ENCODE data around the gene WDFY3.

WDFY3 gene

GRCh38 chr4:84726356-84726755, 240.1 kb downstream of the WDFY3 start:
- no peak for DNase-seq (ENCODE audit: extremely low spot score)
- TF ChIP-seq TARDBP (IDR thresholded peaks at IDR 0.05) (no peak), BHLHE40 (IDR thresholded peaks at IDR 0.05; ENCODE audit: borderline replicate concordance) (no peak)
- CTCF ChIA-PET = no interaction called here
- POLR2A ChIA-PET = no interaction called here

- ChIA-PET POLR2A (no interaction called here), CTCF (no interaction called here)
- no peak for TF ChIP-seq ELF4 (IDR thresholded peaks at IDR 0.05)
- TF ChIP-seq FOXK2 (IDR thresholded peaks at IDR 0.05) = no peak
- no peak for TF ChIP-seq L3MBTL2 (conservative IDR thresholded peaks at IDR 0.05)
- TF ChIP-seq ARNT (IDR thresholded peaks at IDR 0.05) = no peak
- no peak for TF ChIP-seq TARDBP (IDR thresholded peaks at IDR 0.05)
- TF ChIP-seq LEF1 (IDR thresholded peaks at IDR 0.05; ENCODE audit: borderline replicate concordance) = no peak
- TF ChIP-seq SP1 (IDR thresholded peaks at IDR 0.05) = no peak
- no peak for TF ChIP-seq ZNF384 (IDR thresholded peaks at IDR 0.05)
- TF ChIP-seq FOXA1 (IDR thresholded peaks at IDR 0.05) = no peak
- no peak for TF ChIP-seq HDGF (IDR thresholded peaks at IDR 0.05; ENCODE audit: borderline replicate concordance)
- TF ChIP-seq FOXM1 (IDR thresholded peaks at IDR 0.05; ENCODE audit: borderline replicate concordance) = no peak
- no peak for TF ChIP-seq NFRKB (IDR thresholded peaks at IDR 0.05)
- no peak for TF ChIP-seq SUZ12 (IDR thresholded peaks at IDR 0.05)
- no peak for TF ChIP-seq BHLHE40 (IDR thresholded peaks at IDR 0.05; ENCODE audit: borderline replicate concordance)
- no peak for TF ChIP-seq CTBP1 (IDR thresholded peaks at IDR 0.05; ENCODE audit: borderline replicate concordance)
- TF ChIP-seq PKNOX1 (IDR thresholded peaks at IDR 0.05) = no peak
- DNase-seq (ENCODE audit: extremely low spot score) = no peak
Measured at GRCh38 chr4:84722720-84723119, 243.8 kb downstream of the WDFY3 start.

GRCh38 chr4:84719115-84719514, 247.4 kb downstream of the WDFY3 start:
- TF ChIP-seq BHLHE40 (IDR thresholded peaks at IDR 0.05; ENCODE audit: borderline replicate concordance) (no peak), CTBP1 (IDR thresholded peaks at IDR 0.05; ENCODE audit: borderline replicate concordance) (no peak), ARNT (IDR thresholded peaks at IDR 0.05) (no peak), ZNF384 (IDR thresholded peaks at IDR 0.05) (no peak), TARDBP (IDR thresholded peaks at IDR 0.05) (no peak), SUZ12 (IDR thresholded peaks at IDR 0.05) (no peak), HDGF (IDR thresholded peaks at IDR 0.05; ENCODE audit: borderline replicate concordance) (no peak), FOXM1 (IDR thresholded peaks at IDR 0.05; ENCODE audit: borderline replicate concordance) (no peak), FOXK2 (IDR thresholded peaks at IDR 0.05) (no peak), SP1 (IDR thresholded peaks at IDR 0.05) (no peak), NFRKB (IDR thresholded peaks at IDR 0.05) (no peak), PKNOX1 (IDR thresholded peaks at IDR 0.05) (no peak), LEF1 (IDR thresholded peaks at IDR 0.05; ENCODE audit: borderline replicate concordance) (no peak), L3MBTL2 (conservative IDR thresholded peaks at IDR 0.05) (no peak), ELF4 (IDR thresholded peaks at IDR 0.05) (no peak)
- no peak for DNase-seq (ENCODE audit: extremely low spot score)
- ChIA-PET POLR2A (no interaction called here), CTCF (no interaction called here)

GRCh38 chr4:84718699-84719098, 247.8 kb downstream of the WDFY3 start:
- ChIA-PET CTCF (no interaction called here), POLR2A (no interaction called here)
- TF ChIP-seq TARDBP (IDR thresholded peaks at IDR 0.05) (no peak), BHLHE40 (IDR thresholded peaks at IDR 0.05; ENCODE audit: borderline replicate concordance) (no peak)
- no peak for DNase-seq (ENCODE audit: extremely low spot score)

- ChIA-PET POLR2A (no interaction called here), CTCF (no interaction called here)
- DNase-seq (ENCODE audit: extremely low spot score) = no peak
- TF ChIP-seq TARDBP (IDR thresholded peaks at IDR 0.05) (no peak), ARNT (IDR thresholded peaks at IDR 0.05) (no peak)
Measured at GRCh38 chr4:84710548-84710947, 255.9 kb downstream of the WDFY3 start.

GRCh38 chr4:84708406-84709135, 257.9 kb downstream of the WDFY3 start:
- CTCF ChIA-PET = no interaction called here
- DNase-seq (ENCODE audit: extremely low spot score) = no peak
- no peak for TF ChIP-seq LEF1 (IDR thresholded peaks at IDR 0.05; ENCODE audit: borderline replicate concordance)
- no peak for TF ChIP-seq BHLHE40 (IDR thresholded peaks at IDR 0.05; ENCODE audit: borderline replicate concordance)
- TF ChIP-seq SUZ12 (IDR thresholded peaks at IDR 0.05) = no peak
- no peak for TF ChIP-seq CTBP1 (IDR thresholded peaks at IDR 0.05; ENCODE audit: borderline replicate concordance)
- no peak for TF ChIP-seq FOXM1 (IDR thresholded peaks at IDR 0.05; ENCODE audit: borderline replicate concordance)
- TF ChIP-seq ARNT (IDR thresholded peaks at IDR 0.05) = no peak
- TF ChIP-seq L3MBTL2 (conservative IDR thresholded peaks at IDR 0.05) = no peak
- no peak for TF ChIP-seq ZNF384 (IDR thresholded peaks at IDR 0.05)
- no peak for TF ChIP-seq ELF4 (IDR thresholded peaks at IDR 0.05)
- no peak for TF ChIP-seq HDGF (IDR thresholded peaks at IDR 0.05; ENCODE audit: borderline replicate concordance)
- TF ChIP-seq SP1 (IDR thresholded peaks at IDR 0.05) = no peak
- POLR2A ChIA-PET = no interaction called here

- TF ChIP-seq TARDBP (IDR thresholded peaks at IDR 0.05) = no peak
- TF ChIP-seq ZNF384 (IDR thresholded peaks at IDR 0.05) = no peak
- no peak for TF ChIP-seq FOXM1 (IDR thresholded peaks at IDR 0.05; ENCODE audit: borderline replicate concordance)
- no peak for TF ChIP-seq SP1 (IDR thresholded peaks at IDR 0.05)
- no peak for TF ChIP-seq ELF4 (IDR thresholded peaks at IDR 0.05)
- TF ChIP-seq ARNT (IDR thresholded peaks at IDR 0.05) = no peak
- no peak for TF ChIP-seq HDGF (IDR thresholded peaks at IDR 0.05; ENCODE audit: borderline replicate concordance)
- no peak for TF ChIP-seq FOXA1 (IDR thresholded peaks at IDR 0.05)
- no peak for DNase-seq (ENCODE audit: extremely low spot score)
- CTCF ChIA-PET = interaction anchor here (0.6 kb wide), 1 partner anchor 109 kb away, joined by 6 read pairs; no protein-coding TSS in a partner anchor
- POLR2A ChIA-PET = no interaction called here
Measured at GRCh38 chr4:84706286-84706685, 260.2 kb downstream of the WDFY3 start.
